Activated CD8-positive, alpha-beta memory T cell treated with anti-CD3 and anti-CD28 coated beads for 24 hours (primary cell): ENCODE data around the gene POTEB3.
"Not testable (repeated sequence)": the region's sequence is repeated elsewhere in the genome, so short reads cannot be mapped to it uniquely, and the experiment has no call there.

ENCODE experiments used
- DNase-seq: peaks from one replicate; pipeline ENCODE4 v3.0.0-alpha.2; 2020

POTEB3 gene

GRCh38 chr15:21440399-21440798, at the start of gene POTEB3:
POTEB3 (minus strand) TSS chr15:21440499; CDS start chr15:21440011, 488 bp downstream.
- DNase-seq: not testable (repeated sequence)

- DNase-seq: not testable (repeated sequence)
These were observed 13.4 kb upstream of the POTEB3 start for GRCh38 chr15:21453683-21454082.

- not testable (repeated sequence) for DNase-seq
These were observed 11.7 kb upstream of the POTEB3 start for GRCh38 chr15:21451920-21452563.

- DNase-seq: not testable (repeated sequence)
These were observed 11.2 kb upstream of the POTEB3 start for GRCh38 chr15:21451487-21451886.

GRCh38 chr15:21407366-21407765, 32.9 kb downstream of the POTEB3 start:
- DNase-seq: not testable (repeated sequence)

GRCh38 chr15:21401531-21401930, 38.8 kb downstream of the POTEB3 start:
- not testable (repeated sequence) for DNase-seq

- DNase-seq: not testable (repeated sequence)
These were observed 41.2 kb downstream of the POTEB3 start for GRCh38 chr15:21399111-21399510.

GRCh38 chr15:21398511-21398910, 41.8 kb downstream of the POTEB3 start:
- DNase-seq: not testable (repeated sequence)

- not testable (repeated sequence) for DNase-seq
These were observed 42.6 kb downstream of the POTEB3 start for GRCh38 chr15:21397656-21398055.

- not testable (repeated sequence) for DNase-seq
These were observed 43.1 kb downstream of the POTEB3 start for GRCh38 chr15:21397186-21397585.

- not testable (repeated sequence) for DNase-seq
These were observed 54.3 kb downstream of the POTEB3 start for GRCh38 chr15:21385961-21386360.

- not testable (repeated sequence) for DNase-seq
These were observed 56.3 kb downstream of the POTEB3 start for GRCh38 chr15:21383866-21384485.

- not testable (repeated sequence) for DNase-seq
These were observed 66.6 kb downstream of the POTEB3 start for GRCh38 chr15:21373682-21374081.

- not testable (repeated sequence) for DNase-seq
These were observed 71.1 kb downstream of the POTEB3 start for GRCh38 chr15:21369177-21369576.

- not testable (repeated sequence) for DNase-seq
These were observed 71.7 kb downstream of the POTEB3 start for GRCh38 chr15:21368625-21369024.
